ENCODE results near the gene GOLGA6L2. TPM values are rescaled to one million over a fixed set of nuclear protein-coding genes. Genes with fewer than 3 reads are reported as not detected.

Gene GOLGA6L2
- total and polyA plus RNA-seq, 4 donors, result not detected

DNA sequence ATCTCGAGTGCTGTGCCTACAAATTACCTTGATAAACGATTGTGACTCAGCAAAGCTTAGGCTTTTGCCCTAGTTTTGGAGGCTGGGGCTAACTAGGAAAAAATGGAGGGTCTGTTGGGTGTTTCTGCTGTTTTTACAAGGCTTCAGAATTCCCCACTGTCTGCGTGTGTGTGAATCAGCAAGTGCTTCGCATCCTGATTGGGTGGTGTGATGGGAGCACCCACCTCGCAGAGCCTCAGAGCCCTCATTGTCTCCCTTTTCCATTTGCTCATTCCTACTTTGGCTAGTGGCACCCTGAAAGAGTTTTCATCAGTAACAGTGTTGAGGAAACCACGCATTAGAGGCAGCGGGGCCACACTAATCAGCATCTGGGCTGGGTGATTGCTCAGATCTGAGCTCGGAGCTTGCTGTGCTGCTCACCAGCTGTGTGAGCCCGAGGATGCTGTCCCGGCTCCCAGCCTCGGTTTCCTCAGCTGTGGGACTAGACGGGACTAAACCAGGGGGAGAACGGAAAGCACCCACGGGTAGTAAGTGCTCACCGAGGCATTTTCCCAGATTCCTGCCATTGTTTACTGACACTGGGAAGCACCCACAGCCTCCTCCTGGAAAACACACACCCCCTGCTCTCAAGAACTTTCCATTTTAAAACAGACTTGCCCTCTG, 51.9 kb downstream of the GOLGA6L2 start:
- H3K9ac ChIP-seq (ENCODE audit: low read depth in 1 of 2, low read length in 2 of 2), result no peak overlapping the region
- H3K4me1 ChIP-seq (ENCODE audit: control insufficient read depth in 4 of 4, insufficient read depth in 4 of 4, low read length in 3 of 4), result no peaks in the 10 kb centered on the region
- no peaks in the 10 kb centered on the region for H3K36me3 ChIP-seq (ENCODE audit: control insufficient read depth in 4 of 4, insufficient read depth in 3 of 4, low read depth in 1 of 4, low read length in 3 of 4)
- no peaks in the 10 kb centered on the region for H3K27me3 ChIP-seq (ENCODE audit: control insufficient read depth in 4 of 4, insufficient read depth in 4 of 4, low read length in 3 of 4)
- TF ChIP-seq RAD21 (IDR thresholded peaks at IDR 0.05) (no peak), NR2F2 (IDR thresholded peaks at IDR 0.05) (no peak), SP1 (IDR thresholded peaks at IDR 0.05) (no peak), EGR1 (IDR thresholded peaks at IDR 0.05; ENCODE audit: low read depth in 2 of 2) (no peak), HNF4G (IDR thresholded peaks at IDR 0.05) (no peak), GABPA (IDR thresholded peaks at IDR 0.05 in 1 of 2, conservative IDR thresholded peaks at IDR 0.05 in 1 of 2) (no peak), HNF4A (conservative IDR thresholded peaks at IDR 0.05) (no peak), FOXA1 (IDR thresholded peaks at IDR 0.05) (no peak), FOXA2 (IDR thresholded peaks at IDR 0.05) (no peak), RXRA (IDR thresholded peaks at IDR 0.05) (no peak)
- TF ChIP-seq, protein P1, sequence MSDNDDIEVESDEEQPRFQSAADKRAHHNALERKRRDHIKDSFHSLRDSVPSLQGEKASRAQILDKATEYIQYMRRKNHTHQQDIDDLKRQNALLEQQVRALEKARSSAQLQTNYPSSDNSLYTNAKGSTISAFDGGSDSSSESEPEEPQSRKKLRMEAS (IDR thresholded peaks at IDR 0.05), result no peak
- H3K4me3 ChIP-seq (ENCODE audit: low read depth in 1 of 3, low read length in 3 of 3), result no peak overlapping the region
- H3K9me3 ChIP-seq (ENCODE audit: control insufficient read depth in 4 of 4, low read length in 3 of 4), result no peaks in the 10 kb centered on the region
- WGBS, result 67% methylated on average over 15 of the region's 15 CpGs
- H3K27ac ChIP-seq (ENCODE audit: low read depth in 1 of 2, low read length in 2 of 2), result no peak overlapping the region
- no peak for DNase-seq (ENCODE audit: low spot score)

Other genes starting within 250 kb of the GOLGA6L2 start
- gene GOLGA6L26, start 113.0 kb downstream of the GOLGA6L2 start, total RNA-seq, result not detected
- not detected for gene GOLGA6L26, start 113.0 kb downstream of the GOLGA6L2 start, polyA plus RNA-seq
- gene GOLGA8S, start 92.5 kb downstream of the GOLGA6L2 start, total RNA-seq, result under 1 TPM; 0.05 to 0.25 TPM
- gene GOLGA8S, start 92.5 kb downstream of the GOLGA6L2 start, polyA plus RNA-seq, result under 1 TPM; 0.03 to 0.07 TPM
- under 1 TPM in 1 of 2 donors, not detected in 1; 0.59 TPM for gene MKRN3, start 118.4 kb upstream of the GOLGA6L2 start, total RNA-seq
- not detected for gene MKRN3, start 118.4 kb upstream of the GOLGA6L2 start, polyA plus RNA-seq
- gene MAGEL2, start 200.6 kb upstream of the GOLGA6L2 start, total RNA-seq, result under 1 TPM; under 0.01 to 0.09 TPM
- under 1 TPM in 1 of 2 donors, not detected in 1; 0.02 TPM for gene MAGEL2, start 200.6 kb upstream of the GOLGA6L2 start, polyA plus RNA-seq
- gene NDN, start 240.1 kb upstream of the GOLGA6L2 start, total RNA-seq, result 10 to 100 TPM in 1 of 2 donors, 1 to 10 TPM in 1; 3.8 to 37.2 TPM
- gene NDN, start 240.1 kb upstream of the GOLGA6L2 start, polyA plus RNA-seq, result 1 to 10 TPM; 3.2 to 4.1 TPM

Data from liver (tissue), 9 donors.